ENCODE results near the gene CLMN. TPM values are rescaled to one million over a fixed set of nuclear protein-coding genes. Genes with fewer than 3 reads are reported as not detected.

The CLMN gene
- total RNA-seq, 2 donors from 2014 or later = 3.4 to 4.0 TPM

DNA sequence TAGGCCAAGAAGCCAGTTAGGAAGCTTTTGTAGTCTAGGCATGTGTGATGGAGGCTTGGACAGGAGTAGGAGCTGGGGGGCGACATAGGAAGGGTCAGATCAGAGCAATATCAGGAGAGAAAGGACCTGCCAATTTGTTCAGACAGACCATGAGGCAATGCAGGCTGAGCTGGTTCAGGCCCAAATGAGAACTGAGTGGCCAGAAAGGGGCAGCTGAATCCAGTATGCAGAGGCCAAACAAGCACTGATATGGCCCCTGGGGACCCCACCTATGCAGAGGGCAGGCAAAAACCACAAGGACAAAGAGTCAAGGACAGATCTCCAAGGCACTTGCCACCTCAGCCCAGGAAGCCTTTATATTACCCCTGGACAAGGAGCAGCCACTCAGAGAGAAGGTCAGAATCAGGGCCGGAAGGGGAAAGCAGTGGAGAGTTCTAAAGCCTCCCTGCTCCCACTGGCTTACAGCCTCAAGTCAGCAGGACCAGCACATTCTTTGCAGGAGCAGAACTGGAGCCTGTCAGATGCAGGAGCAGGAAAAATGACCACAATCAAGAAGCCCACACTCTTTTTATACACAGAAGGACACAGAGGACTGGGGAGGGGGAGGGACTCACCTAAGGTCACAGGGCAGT lies 37.2 kb downstream of the CLMN start:
- H3K27ac ChIP-seq = peak overlapping the region in 1 of 2 donors; percentile 31
- DNase-seq (ENCODE audit: low spot score) = no peak
- TF ChIP-seq, protein P1, sequence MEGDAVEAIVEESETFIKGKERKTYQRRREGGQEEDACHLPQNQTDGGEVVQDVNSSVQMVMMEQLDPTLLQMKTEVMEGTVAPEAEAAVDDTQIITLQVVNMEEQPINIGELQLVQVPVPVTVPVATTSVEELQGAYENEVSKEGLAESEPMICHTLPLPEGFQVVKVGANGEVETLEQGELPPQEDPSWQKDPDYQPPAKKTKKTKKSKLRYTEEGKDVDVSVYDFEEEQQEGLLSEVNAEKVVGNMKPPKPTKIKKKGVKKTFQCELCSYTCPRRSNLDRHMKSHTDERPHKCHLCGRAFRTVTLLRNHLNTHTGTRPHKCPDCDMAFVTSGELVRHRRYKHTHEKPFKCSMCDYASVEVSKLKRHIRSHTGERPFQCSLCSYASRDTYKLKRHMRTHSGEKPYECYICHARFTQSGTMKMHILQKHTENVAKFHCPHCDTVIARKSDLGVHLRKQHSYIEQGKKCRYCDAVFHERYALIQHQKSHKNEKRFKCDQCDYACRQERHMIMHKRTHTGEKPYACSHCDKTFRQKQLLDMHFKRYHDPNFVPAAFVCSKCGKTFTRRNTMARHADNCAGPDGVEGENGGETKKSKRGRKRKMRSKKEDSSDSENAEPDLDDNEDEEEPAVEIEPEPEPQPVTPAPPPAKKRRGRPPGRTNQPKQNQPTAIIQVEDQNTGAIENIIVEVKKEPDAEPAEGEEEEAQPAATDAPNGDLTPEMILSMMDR (IDR thresholded peaks at IDR 0.05) = no peak
- no peaks in the 10 kb centered on the region for H3K9me3 ChIP-seq
- no peaks in the 10 kb centered on the region for H3K36me3 ChIP-seq
- no peaks in the 10 kb centered on the region for H3K4me1 ChIP-seq
- H3K27me3 ChIP-seq = no peaks in the 10 kb centered on the region
- no peak overlapping the region for H3K4me3 ChIP-seq

DNA sequence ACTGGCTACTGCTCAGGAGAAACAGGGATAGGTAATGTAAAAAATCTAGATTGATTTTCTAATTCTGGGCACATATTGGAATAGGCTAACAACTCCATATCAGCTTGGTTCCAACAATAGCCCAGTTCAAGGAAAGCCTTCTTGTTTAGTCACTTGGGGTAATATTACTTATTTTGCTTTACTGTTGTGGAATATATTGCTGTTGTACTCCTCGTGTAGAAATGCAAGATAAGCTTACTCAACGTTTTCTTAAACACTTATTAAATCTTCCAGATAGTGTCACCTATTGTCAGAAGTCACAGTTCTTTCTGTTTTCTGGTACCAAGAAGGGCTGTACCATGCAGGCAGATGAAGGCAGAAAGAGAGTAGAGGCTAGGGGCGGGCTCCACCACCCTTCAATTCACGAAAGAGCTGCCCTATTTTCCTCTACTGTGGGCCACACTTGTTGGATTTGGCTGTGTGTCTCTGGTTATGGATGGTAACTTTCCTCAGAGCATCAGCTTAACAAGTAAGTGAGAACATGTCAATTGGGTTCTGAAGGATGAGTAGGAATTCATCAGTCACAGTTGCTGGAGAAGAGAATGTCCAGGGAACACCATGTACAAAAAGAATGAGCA lies 38.0 kb downstream of the CLMN start:
- H3K36me3 ChIP-seq = no peaks in the 10 kb centered on the region
- H3K4me1 ChIP-seq = no peaks in the 10 kb centered on the region
- H3K27me3 ChIP-seq = no peaks in the 10 kb centered on the region
- H3K4me3 ChIP-seq = no peak overlapping the region
- H3K9me3 ChIP-seq = no peaks in the 10 kb centered on the region
- no peak for DNase-seq (ENCODE audit: low spot score)
- TF ChIP-seq, protein P1 (IDR thresholded peaks at IDR 0.05) = no peak
- no peak overlapping the region for H3K27ac ChIP-seq

DNA sequence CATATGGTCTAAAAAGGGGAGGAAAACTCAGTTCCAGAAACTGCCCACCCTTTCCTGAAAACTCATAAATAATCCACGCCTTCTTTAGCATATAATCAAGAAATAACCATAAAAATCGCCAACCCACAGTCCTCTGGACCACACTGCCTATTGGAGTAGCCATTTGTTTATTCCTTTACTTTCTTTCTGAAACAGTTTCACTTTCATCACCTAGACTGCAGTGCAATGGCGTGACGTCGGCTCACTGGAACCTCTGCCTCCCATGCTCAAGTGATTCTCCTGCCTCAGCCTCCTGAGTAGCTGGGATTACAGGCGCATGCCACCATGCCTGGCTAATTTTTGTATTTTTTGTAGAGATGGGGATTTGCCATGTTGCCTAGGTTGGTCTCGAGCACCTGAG lies 44.2 kb downstream of the CLMN start:
- Histone ChIP-seq H3K4me1 (no peaks in the 10 kb centered on the region), H3K27ac (no peak overlapping the region), H3K4me3 (no peak overlapping the region), H3K27me3 (no peaks in the 10 kb centered on the region), H3K9me3 (no peaks in the 10 kb centered on the region), H3K36me3 (no peaks in the 10 kb centered on the region)
- no peak for DNase-seq (ENCODE audit: low spot score)
- TF ChIP-seq, protein P1 (IDR thresholded peaks at IDR 0.05) = no peak

DNA sequence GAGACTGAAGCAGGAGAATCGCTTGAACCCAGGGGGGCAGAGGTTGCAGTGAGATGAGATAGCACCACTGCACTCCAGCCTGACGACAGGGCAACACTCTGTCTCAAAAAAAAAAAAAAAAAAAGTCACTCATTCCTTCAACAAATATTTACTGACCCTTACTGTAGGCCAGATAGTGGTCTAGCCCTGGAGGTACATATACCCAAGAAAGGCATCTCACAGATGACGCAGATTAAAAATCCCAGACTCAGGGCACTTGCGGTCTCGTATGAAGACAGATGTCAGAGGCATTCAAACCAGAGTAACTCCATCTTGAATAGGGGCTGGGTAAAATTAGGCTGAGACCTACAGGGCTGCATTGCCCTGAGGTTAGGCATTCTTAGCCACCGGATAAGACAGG lies 44.8 kb downstream of the CLMN start:
- DNase-seq (ENCODE audit: low spot score) = no peak
- Histone ChIP-seq H3K9me3 (no peaks in the 10 kb centered on the region), H3K4me3 (no peak overlapping the region), H3K4me1 (no peaks in the 10 kb centered on the region), H3K27ac (no peak overlapping the region), H3K36me3 (no peaks in the 10 kb centered on the region), H3K27me3 (no peaks in the 10 kb centered on the region)
- TF ChIP-seq, protein P1 (IDR thresholded peaks at IDR 0.05) = no peak

DNA sequence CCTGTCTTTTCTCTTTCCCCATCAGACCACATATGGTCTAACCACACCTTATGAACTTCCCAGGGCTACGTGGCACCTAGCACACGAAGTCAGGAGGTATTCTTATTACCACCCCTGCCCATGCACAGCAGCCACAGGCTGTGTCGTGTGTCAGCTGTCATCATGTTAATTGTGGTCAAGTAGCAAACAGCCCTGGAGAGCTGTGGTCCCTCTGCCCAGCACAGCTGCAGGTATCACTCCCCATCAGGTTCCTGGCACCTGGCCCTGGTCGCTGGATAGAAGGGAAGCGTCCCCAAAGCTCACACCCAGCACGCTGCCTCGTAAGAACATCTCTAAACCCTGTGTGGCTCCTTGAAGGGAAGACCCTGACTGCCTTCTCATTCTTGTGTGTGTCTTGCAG lies 45.4 kb downstream of the CLMN start:
- Histone ChIP-seq H3K36me3 (no peaks in the 10 kb centered on the region), H3K27ac (no peak overlapping the region), H3K4me1 (no peaks in the 10 kb centered on the region), H3K9me3 (no peaks in the 10 kb centered on the region), H3K27me3 (no peaks in the 10 kb centered on the region), H3K4me3 (no peak overlapping the region)
- DNase-seq (ENCODE audit: low spot score) = no peak
- TF ChIP-seq, protein P1 (IDR thresholded peaks at IDR 0.05) = no peak

All from right atrium auricular region (tissue), 2 donors.